Suppressor macrophage treated with lipopolysaccharide for 4 hours (primary cell): ENCODE measurements around the gene TSPAN17.
"Not testable (repeated sequence)": the region's sequence is repeated elsewhere in the genome, so short reads cannot be mapped to it uniquely, and the experiment has no call there.

ENCODE experiments used
- DNase-seq: peaks from one replicate; pipeline ENCODE4 v3.0.0-alpha.2; 2020

TSPAN17 gene

DNA sequence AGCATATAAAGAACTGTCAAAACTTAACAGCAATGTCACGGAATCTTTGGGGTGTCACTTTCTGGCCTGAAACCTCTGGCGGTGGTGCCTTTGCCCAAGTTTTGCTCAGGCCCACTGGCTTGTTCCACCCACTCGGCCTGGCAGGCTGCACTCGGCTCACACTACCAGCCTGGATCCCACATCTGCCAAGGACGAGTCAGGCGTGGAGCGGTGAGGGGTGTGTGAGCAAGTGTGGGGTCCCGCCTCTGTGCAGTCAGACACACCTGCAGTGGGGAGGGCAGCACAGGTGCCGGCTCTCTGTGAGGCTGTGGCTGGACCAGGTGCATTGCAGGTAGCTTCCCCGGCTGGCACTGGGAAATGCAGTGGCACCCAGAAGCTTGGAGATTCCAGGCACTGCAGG lies 40.0 kb downstream of the TSPAN17 start:
- no peak for DNase-seq

- DNase-seq, result no peak
Observed at GRCh38 chr5:176687881-176688280, 40.6 kb downstream of the TSPAN17 start.

DNA sequence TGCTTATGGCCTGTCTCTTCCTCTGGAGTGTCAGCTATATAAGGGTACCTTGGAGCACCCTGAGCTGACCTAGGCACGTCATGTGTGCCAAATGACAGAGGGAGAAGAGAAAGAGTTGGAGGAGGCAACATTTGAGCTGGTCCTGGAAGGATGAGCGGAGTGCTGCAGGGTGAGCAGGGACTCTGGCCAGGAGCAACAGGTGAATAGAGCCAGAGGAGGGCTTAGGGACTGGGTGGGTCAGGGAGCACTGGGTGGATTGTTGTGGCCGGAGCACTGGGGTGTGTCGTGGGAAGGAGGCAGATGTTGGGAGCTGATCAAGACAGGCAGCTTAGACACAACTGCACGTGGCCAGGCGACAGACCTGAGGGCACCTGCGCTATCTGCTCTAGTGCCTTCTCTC lies 43.6 kb downstream of the TSPAN17 start:
- no peak for DNase-seq

DNA sequence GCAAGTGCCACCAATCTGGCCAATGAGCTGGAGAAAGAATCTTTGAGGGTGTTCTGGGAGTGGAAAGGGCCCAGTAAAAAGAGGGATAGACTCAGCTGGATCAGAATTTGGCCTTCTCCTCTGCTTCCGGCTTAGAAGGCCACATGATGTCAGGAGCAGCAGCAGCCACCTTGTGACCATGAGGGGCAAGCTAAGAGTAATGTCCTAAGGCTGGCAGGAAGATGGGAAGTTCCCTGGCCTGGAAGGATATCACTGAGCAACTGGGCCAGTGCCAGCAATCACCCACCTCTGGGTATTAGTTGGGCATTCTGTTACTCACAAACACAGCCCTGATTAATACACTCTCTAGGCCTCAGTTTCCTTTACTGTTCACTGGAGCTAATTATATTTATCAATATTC lies 44.2 kb downstream of the TSPAN17 start:
- DNase-seq, result no peak

- no peak for DNase-seq
Observed at GRCh38 chr5:176692326-176692725, 45.0 kb downstream of the TSPAN17 start.

- DNase-seq, result no peak
Observed at GRCh38 chr5:176692839-176693476, 45.7 kb downstream of the TSPAN17 start.

DNA sequence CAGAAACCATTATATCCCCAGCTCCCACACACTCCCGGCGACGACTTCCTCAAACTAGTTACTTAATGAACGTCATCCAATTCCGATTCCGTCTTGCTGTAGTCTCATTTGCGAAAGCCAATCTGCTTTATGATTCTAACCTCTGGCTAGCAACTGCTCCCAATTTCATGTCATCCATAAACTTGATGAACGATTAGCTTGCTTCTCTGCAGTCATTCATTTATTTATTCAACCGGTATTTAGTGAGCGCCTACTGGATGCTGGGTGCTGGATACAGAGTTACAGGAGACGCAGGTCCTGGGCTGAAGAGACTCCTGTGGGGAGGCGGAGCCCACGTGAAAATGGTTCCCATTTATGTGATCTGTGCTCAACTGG lies 46.2 kb downstream of the TSPAN17 start:
- peak; percentile 61 for DNase-seq

- no peak for DNase-seq
Observed at GRCh38 chr5:176694146-176694545, 46.9 kb downstream of the TSPAN17 start.

DNA sequence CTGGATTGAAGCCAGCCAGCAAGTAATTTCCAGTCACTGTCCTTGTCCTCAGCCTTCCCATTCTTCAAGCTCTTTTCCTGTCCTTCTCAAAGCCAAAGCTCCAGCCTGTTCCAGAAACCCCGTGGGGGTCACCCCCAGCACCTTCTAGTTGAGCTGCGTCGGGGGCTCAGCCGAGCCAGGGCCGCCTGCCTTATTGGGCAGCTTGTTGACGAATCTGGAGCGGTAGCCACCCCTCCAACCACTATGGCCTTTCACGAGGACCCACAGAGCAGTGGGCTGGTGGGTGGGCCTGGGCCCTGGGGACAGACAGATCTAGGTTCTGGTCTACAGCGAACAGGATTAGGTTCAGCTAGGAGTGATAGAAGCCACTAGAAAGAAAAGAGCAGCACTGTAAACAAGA lies 47.3 kb downstream of the TSPAN17 start:
- no peak for DNase-seq

- no peak for DNase-seq
Observed at GRCh38 chr5:176695073-176695472, 47.8 kb downstream of the TSPAN17 start.

- DNase-seq, result no peak
Observed at GRCh38 chr5:176697267-176697933, 50.1 kb downstream of the TSPAN17 start.

DNA sequence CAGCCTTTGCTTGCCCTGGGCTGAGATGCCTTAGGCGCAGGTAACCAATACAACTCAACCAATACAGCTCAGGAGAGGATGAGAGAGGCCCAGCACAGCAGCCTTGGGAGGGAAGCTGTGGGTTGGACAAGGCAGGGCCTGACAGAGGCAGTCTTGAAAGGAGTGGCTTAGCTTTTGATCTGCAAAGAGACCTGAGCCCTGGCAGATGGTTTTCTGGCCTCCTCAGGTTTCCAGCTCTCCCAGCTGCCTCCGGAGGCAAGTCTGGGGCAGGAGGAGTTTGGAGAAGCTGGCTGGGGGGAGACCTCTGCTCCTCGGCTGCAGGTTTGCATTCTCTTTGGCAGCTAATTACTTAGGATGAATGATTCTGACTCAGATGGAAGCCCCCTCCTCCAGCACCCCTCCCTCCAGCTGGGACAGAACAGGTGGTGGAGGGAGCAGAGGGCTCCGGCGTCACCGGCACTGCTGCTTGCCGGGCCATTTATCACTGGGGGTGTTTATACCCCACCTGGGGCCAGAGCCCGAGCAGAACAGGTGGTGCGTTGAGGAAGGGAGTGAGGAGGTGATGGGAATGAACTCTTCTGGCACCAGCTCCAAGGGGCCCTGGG lies 50.8 kb downstream of the TSPAN17 start:
- DNase-seq, result no peak

DNA sequence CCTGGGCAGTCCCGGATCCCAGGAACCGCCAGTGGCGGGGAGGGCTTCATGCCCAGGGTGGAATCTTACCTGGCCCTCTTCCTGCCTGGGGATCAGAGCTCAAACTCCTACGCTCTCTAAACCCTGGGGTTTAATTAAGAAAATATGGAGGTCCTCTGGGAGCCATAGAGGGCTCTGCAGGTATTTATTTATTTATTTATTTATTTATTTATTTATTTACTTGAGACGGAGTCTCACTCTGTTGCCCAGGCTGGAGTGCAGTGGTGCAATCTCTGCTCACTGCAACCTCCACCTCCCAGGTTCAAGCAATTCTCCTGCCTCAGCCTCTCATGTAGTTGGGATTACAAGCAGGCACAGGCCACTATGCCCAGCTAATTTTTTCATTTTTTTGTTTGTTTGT lies 52.2 kb downstream of the TSPAN17 start:
- not testable (repeated sequence) for DNase-seq

DNA sequence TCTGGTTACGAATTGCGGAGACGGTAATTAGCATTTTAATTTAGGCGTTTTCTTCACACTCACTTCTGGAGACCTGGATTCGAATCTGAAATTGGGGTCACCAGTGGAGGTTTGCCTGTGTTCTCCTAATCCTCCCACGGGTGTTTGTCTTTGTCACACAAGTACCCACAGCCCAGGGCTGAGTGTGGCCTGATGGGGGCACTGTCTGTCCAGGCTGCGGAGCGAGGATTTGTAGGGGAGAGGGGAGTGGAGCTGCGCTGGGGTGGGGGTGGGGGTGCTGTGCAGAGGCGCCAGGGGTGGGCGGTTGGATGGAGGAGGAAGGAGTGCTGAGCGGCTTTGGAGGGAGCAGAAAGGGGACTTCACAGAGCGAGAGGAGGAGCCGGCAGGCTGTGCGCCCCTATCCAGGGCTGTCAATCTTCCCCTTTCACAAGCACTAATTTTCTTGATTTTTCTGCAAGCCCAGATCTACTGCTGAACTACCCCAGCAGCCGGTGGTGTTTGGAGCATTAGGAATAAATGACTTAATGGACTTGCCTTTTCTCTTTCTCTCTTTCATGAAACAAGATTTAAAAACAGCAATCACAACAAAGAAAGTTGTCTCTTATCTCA lies 53.1 kb downstream of the TSPAN17 start:
- peak; percentile 12 for DNase-seq

- no peak for DNase-seq
Observed at GRCh38 chr5:176702671-176703641, 55.7 kb downstream of the TSPAN17 start.

DNA sequence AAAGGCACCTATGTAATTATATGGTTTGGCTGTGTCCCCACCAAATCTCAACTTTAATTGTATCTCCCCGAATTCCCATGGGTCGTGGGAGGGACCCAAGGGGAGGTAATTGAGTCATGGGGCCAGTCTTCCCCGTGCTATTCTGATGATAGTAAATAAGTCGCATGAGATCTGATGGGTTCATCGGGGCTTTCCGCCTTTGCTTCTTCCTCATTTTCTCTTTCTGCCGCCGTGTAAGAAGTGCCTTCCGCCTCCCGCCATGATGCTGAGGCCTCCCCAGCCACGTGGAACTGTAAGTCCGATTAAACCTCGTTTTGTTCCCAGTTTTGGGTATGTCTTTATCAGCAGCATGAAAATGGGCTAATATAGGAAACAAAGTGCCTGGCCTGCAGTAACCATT lies 56.6 kb downstream of the TSPAN17 start:
- no peak for DNase-seq

DNA sequence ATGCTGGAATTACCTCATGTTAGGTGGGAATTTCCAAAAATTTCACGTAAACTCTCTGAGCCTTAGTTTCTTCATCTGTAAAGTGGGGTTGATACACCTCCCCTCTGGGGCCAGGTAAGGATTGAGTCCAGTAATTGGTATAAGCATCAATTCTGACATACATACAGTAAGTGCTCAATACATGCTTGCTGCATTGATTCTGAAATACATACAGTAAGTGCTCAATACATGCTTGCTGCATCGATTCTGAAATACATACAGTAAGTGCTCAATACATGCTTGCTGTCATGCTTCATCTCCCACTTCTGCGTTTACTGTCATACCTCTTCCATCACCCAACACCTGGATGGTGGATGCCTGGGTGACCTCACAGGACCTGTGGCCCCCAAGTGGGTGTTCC lies 57.1 kb downstream of the TSPAN17 start:
- DNase-seq, result no peak

- DNase-seq, result no peak
Observed at GRCh38 chr5:176704817-176705216, 57.5 kb downstream of the TSPAN17 start.
